SK-N-SH (cell line): ENCODE measurements around the gene SPINK8. TPM values are rescaled to one million over a fixed set of nuclear protein-coding genes. Genes with fewer than 3 reads are reported as not detected.

Experiments used
- CTCF ChIA-PET: fragments of 300-600, 350-600 bp; formaldehyde crosslinking; extraction: SDS; loops from one replicate; lab custom pipeline; 2021; lab: Yijun Ruan, JAX
- POLR2A ChIA-PET: fragments of 350-600 bp; sonication (Branson Sonifier 250); formaldehyde crosslinking; extraction: SDS; loops from one replicate; lab custom pipeline; 2020; ENCODE audit warnings: antibody characterized with exemption, inconsistent platforms; lab: Yijun Ruan, JAX
- DNase-seq: peaks from one replicate; pipeline ENCODE4 v3.0.0; 2012
- H2AFZ ChIP-seq: fragments of 200-600 bp; sonication (generic); 2 replicates; pipeline ENCODE4 v1.8.1; 2016; ENCODE audit warnings: antibody characterized with exemption, mild to moderate bottlenecking, low read depth
- H3F3A ChIP-seq: fragments of 200-600 bp; sonication (generic); replicated peaks from 2 replicates; pipeline ENCODE3; 2016; ENCODE audit warnings: antibody characterized with exemption, mild to moderate bottlenecking; ENCODE audit not compliant: insufficient read depth
- H3K27ac ChIP-seq, 2 experiments: fragments of 200-500 bp in 1 of 2; fragments of 200-600 bp in 1 of 2; sonication (Bioruptor generic) in 1 of 2; sonication (generic), shearing (Covaris generic) in 1 of 2; 2 replicates each; pipeline versions ENCODE4 v1.5.1 to v1.6.1; 2014 to 2016; ENCODE audit warnings: low read depth in 2 of 2, inconsistent platforms in 1 of 2, low read length in 1 of 2, mild to moderate bottlenecking in 1 of 2, mixed read lengths in 1 of 2
- H3K27me3 ChIP-seq: fragments of 200-600 bp; sonication (generic), shearing (Covaris generic); 2 replicates; pipeline ENCODE4 v1.6.1; 2016; ENCODE audit warnings: mixed run types; ENCODE audit not compliant: insufficient read depth
- H3K36me3 ChIP-seq, 2 experiments: fragments of 200-500 bp in 1 of 2; fragments of 200-600 bp in 1 of 2; sonication (Bioruptor generic) in 1 of 2; sonication (generic) in 1 of 2; replicated peaks in 1 of 2; 2 replicates each; pipeline versions ENCODE3 to v1.5.1; 2014 to 2016; ENCODE audit warnings: low read length in 1 of 2, mild to moderate bottlenecking in 1 of 2; ENCODE audit not compliant: insufficient read depth in 2 of 2, control insufficient read depth in 1 of 2
- H3K4me1 ChIP-seq, 2 experiments: fragments of 200-500 bp in 1 of 2; fragments of 200-600 bp in 1 of 2; sonication (Bioruptor generic) in 1 of 2; sonication (generic), shearing (Covaris generic) in 1 of 2; 2 replicates each; pipeline versions ENCODE4 v1.5.1 to v1.6.1; 2014 to 2016; ENCODE audit warnings: low read depth in 1 of 2, low read length in 1 of 2, mixed run types in 1 of 2; ENCODE audit not compliant: insufficient read depth in 2 of 2, control insufficient read depth in 1 of 2
- H3K4me2 ChIP-seq: fragments of 200-600 bp; sonication (generic), shearing (Covaris generic); 2 replicates; pipeline ENCODE4 v1.6.1; 2017; ENCODE audit warnings: mixed run types
- H3K4me3 ChIP-seq, 2 experiments: fragments of 200-500 bp in 1 of 2; fragments of 200-600 bp in 1 of 2; sonication (Bioruptor generic) in 1 of 2; sonication (generic), shearing (Covaris generic) in 1 of 2; 2 replicates each; pipeline versions ENCODE4 v1.5.1 to v1.8.1; 2014 to 2016; ENCODE audit warnings: low read depth in 2 of 2, inconsistent platforms in 1 of 2, low read length in 1 of 2, mild to moderate bottlenecking in 1 of 2, mixed read lengths in 1 of 2, moderate library complexity in 1 of 2
- H3K79me2 ChIP-seq: fragments of 200-600 bp; sonication (generic); 2 replicates; pipeline ENCODE4 v1.8.1; 2017; ENCODE audit warnings: mild to moderate bottlenecking; ENCODE audit not compliant: insufficient read depth
- H3K9ac ChIP-seq: fragments of 200-600 bp; sonication (generic); 2 replicates; pipeline ENCODE4 v1.6.1; 2017; ENCODE audit warnings: mixed run types
- H3K9me2 ChIP-seq: fragments of 200-600 bp; sonication (generic); 2 replicates; pipeline ENCODE4 v1.6.1; 2017; ENCODE audit warnings: mixed run types
- H3K9me3 ChIP-seq: fragments of 200-600 bp; sonication (generic); 2 replicates; pipeline ENCODE4 v1.6.1; 2017; ENCODE audit warnings: mixed run types, mild to moderate bottlenecking, moderate library complexity
- H4K20me1 ChIP-seq: fragments of 200-600 bp; sonication (generic); 2 replicates; pipeline ENCODE4 v1.6.1; 2017; ENCODE audit warnings: mild to moderate bottlenecking, mixed run types; ENCODE audit not compliant: insufficient read depth
- MAX ChIP-seq: IDR thresholded peaks from 2 replicates; pipeline ENCODE4 v1.4.0; 2012; ENCODE audit warnings: low read depth
- NFIC ChIP-seq: IDR thresholded peaks from 2 replicates; pipeline ENCODE4 v1.4.0; 2012; ENCODE audit warnings: borderline replicate concordance
- RAD21 ChIP-seq: IDR thresholded peaks from 2 replicates; pipeline ENCODE4 v1.6.1; 2012; ENCODE audit warnings: mild to moderate bottlenecking, low read length
- SMC3 ChIP-seq: IDR thresholded peaks from 2 replicates; pipeline ENCODE4 v1.6.1; 2012; ENCODE audit warnings: low read depth, low read length, improper control_type of control experiment
- YY1 ChIP-seq: IDR thresholded peaks from 2 replicates; pipeline ENCODE4 v1.4.0; 2012; ENCODE audit warnings: low read depth, mild to moderate bottlenecking
- WGBS: methylation state at CpG from one replicate; pipeline ENCODE4 v1.1.6; 2017; ENCODE audit warnings: low lambda C conversion rate; 5-methylcytosine and 5-hydroxymethylcytosine counted together
- polyA plus RNA-seq, 3 experiments: library from polyadenylated mRNA; depleted of rRNA; stranded (reverse); fragments of >200 nt; gene quantifications; 2 replicates each; pipeline ENCODE4 v1.2.3, GENCODE V29; 2012
- TF ChIP-seq, protein P1 (sequence below): fragments of 200-600 bp; sonication (generic); IDR thresholded peaks from 2 replicates; pipeline ENCODE4 v1.6.1; 2017; ENCODE audit warnings: antibody characterized with exemption, mild to moderate bottlenecking, moderate library complexity

Gene SPINK8
- polyA plus RNA-seq, 1 of the 3 experiments (the other 2 are of a cell fraction): not detected

DNA sequence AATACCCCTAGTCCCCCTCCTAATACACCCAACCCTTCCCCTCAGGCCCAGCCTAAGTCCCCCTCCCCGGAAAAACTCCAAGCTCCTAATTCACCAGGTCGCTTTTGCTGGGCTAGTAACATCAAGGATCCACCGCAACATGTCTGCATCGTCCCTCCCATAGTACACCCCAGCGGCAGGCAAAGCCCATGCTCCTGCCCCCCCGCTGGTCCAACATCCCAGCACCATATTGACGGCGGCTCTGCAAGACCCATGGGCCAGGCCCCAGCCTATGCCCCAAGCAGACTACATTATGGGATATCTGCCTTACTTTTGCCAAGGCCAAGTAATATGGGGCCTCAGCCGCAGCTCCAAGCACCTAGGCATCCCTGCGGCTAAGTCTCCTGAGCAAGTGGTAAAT is 59.0 kb downstream of the SPINK8 start:
- no peaks in the 10 kb centered on the region for H3K27me3 ChIP-seq
- ChIA-PET CTCF (interaction anchor here (0.6 to 10.9 kb wide), 17 partner anchors 10 to 275 kb away, joined by 3 to 379 read pairs (median 7); partner anchors contain the start of genes CCDC51, PLXNB1 and TMA7), POLR2A (interaction anchor here (0.6 to 1.6 kb wide), 2 partner anchors 126 to 161 kb away, joined by 3 to 4 read pairs; no protein-coding TSS in a partner anchor)
- DNase-seq: no peak
- no peaks in the 10 kb centered on the region; a peak in 1 of 4 replicates for H3K4me1 ChIP-seq
- H3K4me2 ChIP-seq: no peak overlapping the region
- H4K20me1 ChIP-seq: no peaks in the 10 kb centered on the region
- H3K36me3 ChIP-seq: peaks cover 0 to 3% of the 10 kb centered on the region in 2 experiments
- no peaks in the 10 kb centered on the region for H3K9me3 ChIP-seq
- no peak overlapping the region for H3K27ac ChIP-seq
- no peak overlapping the region for H3K4me3 ChIP-seq
- TF ChIP-seq MAX: no peak
- TF ChIP-seq, all 33 proteins: peak for 0
- no peaks in the 10 kb centered on the region for H3K9me2 ChIP-seq
- no peak overlapping the region for H2AFZ ChIP-seq
- H3F3A ChIP-seq: no peaks in the 10 kb centered on the region
- 89% methylated on average over 10 of the region's 10 CpGs for WGBS
- no peaks in the 10 kb centered on the region for H3K79me2 ChIP-seq
- no peak overlapping the region for H3K9ac ChIP-seq

DNA sequence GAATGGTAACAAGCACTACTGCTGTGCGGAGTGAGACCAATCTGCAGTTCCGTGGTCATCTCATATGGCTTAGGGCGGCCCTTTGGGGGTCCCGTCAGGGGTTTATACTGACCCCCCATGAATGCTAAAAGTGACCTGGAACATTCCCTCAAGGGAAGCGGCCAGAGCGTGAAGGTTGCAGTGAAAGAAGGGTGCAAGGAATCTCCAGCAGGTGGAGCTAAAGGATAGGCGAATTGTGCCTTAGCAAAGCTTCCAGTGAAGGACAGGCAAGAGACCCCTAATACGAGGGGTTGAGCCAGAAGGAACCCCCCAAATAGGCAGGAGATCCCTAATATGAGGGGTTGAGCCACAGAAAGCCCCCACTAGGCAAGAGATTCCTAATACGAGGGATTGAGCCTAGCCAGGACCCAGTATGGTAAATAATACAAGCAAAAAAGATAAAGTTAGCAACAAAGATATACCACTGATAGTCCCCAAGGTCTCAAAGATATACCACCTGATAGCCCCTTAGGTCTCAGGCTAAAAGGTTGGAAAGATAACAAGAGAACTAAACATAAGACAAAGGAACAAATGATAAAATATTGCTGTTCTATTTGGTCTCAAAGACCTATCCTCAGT is 59.8 kb downstream of the SPINK8 start:
- Histone ChIP-seq H3K27me3 (no peaks in the 10 kb centered on the region), H3F3A (no peaks in the 10 kb centered on the region), H3K4me3 (no peak overlapping the region; a peak in 1 of 4 replicates), H3K79me2 (no peaks in the 10 kb centered on the region), H3K36me3 (peaks cover 0 to 4% of the 10 kb centered on the region in 2 experiments), H3K9me3 (no peaks in the 10 kb centered on the region), H3K27ac (no peak overlapping the region), H3K4me2 (no peak overlapping the region), H2AFZ (no peak overlapping the region), H3K9ac (no peak overlapping the region), H3K9me2 (no peaks in the 10 kb centered on the region), H4K20me1 (no peaks in the 10 kb centered on the region), H3K4me1 (no peaks in the 10 kb centered on the region; a peak in 1 of 4 replicates)
- CTCF ChIA-PET: interaction anchor here (0.6 to 10.9 kb wide), 33 partner anchors 8 to 276 kb away, joined by 3 to 379 read pairs (median 5); partner anchors contain the start of genes ATRIP, CCDC51, PLXNB1 and TMA7
- peak; percentile 85 for DNase-seq
- WGBS: 12% methylated on average over 9 of the region's 9 CpGs
- POLR2A ChIA-PET: interaction anchor here (1.6 kb wide), 1 partner anchor 162 kb away, joined by 4 read pairs; no protein-coding TSS in a partner anchor
- TF ChIP-seq, protein P1, sequence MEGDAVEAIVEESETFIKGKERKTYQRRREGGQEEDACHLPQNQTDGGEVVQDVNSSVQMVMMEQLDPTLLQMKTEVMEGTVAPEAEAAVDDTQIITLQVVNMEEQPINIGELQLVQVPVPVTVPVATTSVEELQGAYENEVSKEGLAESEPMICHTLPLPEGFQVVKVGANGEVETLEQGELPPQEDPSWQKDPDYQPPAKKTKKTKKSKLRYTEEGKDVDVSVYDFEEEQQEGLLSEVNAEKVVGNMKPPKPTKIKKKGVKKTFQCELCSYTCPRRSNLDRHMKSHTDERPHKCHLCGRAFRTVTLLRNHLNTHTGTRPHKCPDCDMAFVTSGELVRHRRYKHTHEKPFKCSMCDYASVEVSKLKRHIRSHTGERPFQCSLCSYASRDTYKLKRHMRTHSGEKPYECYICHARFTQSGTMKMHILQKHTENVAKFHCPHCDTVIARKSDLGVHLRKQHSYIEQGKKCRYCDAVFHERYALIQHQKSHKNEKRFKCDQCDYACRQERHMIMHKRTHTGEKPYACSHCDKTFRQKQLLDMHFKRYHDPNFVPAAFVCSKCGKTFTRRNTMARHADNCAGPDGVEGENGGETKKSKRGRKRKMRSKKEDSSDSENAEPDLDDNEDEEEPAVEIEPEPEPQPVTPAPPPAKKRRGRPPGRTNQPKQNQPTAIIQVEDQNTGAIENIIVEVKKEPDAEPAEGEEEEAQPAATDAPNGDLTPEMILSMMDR: peak; percentile 81
- no peak for TF ChIP-seq YY1
- TF ChIP-seq NFIC: no peak
- peak; percentile 85 for TF ChIP-seq SMC3
- TF ChIP-seq RAD21: peak; percentile 95
